Smooth muscle cell (in vitro differentiated cells): Measurements from ENCODE around the gene SLC8A1. TPM values are rescaled to one million over a fixed set of nuclear protein-coding genes. Genes with fewer than 3 reads are reported as not detected.

Source experiments
- DNase-seq: peaks from one replicate; lab custom pipeline; 2025; ENCODE audit not compliant: unreplicated experiment; lab: John Stamatoyannopoulos, UW
- H2AFZ ChIP-seq: fragments of 200-600 bp; sonication (generic); 2 replicates; pipeline ENCODE4 v1.6.0; 2016; ENCODE audit warnings: antibody characterized with exemption, low read depth, mild to moderate bottlenecking
- H3F3A ChIP-seq: fragments of 200-600 bp; sonication (generic); 2 replicates; pipeline ENCODE4 v1.6.0; 2017; ENCODE audit warnings: antibody characterized with exemption, low read depth
- H3K27ac ChIP-seq: fragments of 200-600 bp; sonication (generic); 2 replicates; pipeline ENCODE4 v1.5.1; 2016; ENCODE audit warnings: low read depth, mild to moderate bottlenecking
- H3K27me3 ChIP-seq: fragments of 200-600 bp; sonication (generic); 2 replicates; pipeline ENCODE4 v1.6.1; 2016; ENCODE audit warnings: low read depth, mild to moderate bottlenecking
- H3K36me3 ChIP-seq: fragments of 200-600 bp; sonication (generic); 2 replicates; pipeline ENCODE4 v1.5.1; 2016; ENCODE audit warnings: low read depth
- H3K4me1 ChIP-seq: fragments of 200-600 bp; sonication (generic); 2 replicates; pipeline ENCODE4 v1.5.1; 2016; ENCODE audit warnings: low read depth
- H3K4me2 ChIP-seq: fragments of 200-600 bp; sonication (generic); 2 replicates; pipeline ENCODE4 v1.6.0; 2016; ENCODE audit warnings: mild to moderate bottlenecking
- H3K4me3 ChIP-seq: fragments of 200-600 bp; sonication (generic); 2 replicates; pipeline ENCODE4 v1.5.1; 2016; ENCODE audit warnings: mild to moderate bottlenecking
- H3K79me2 ChIP-seq: fragments of 200-600 bp; sonication (generic); 2 replicates; pipeline ENCODE4 v1.6.0; 2016; ENCODE audit warnings: low read depth, mild to moderate bottlenecking
- H3K9ac ChIP-seq: fragments of 200-600 bp; sonication (generic); 2 replicates; pipeline ENCODE4 v1.6.0; 2016; ENCODE audit warnings: low read depth
- H3K9me3 ChIP-seq: fragments of 200-600 bp; sonication (generic); replicated peaks from 2 replicates; pipeline ENCODE4 v1.5.1; 2016; ENCODE audit warnings: low read depth
- H4K20me1 ChIP-seq: fragments of 200-600 bp; sonication (generic); 2 replicates; pipeline ENCODE4 v1.6.0; 2016; ENCODE audit warnings: low read depth
- WGBS: methylation state at CpG from one replicate; pipeline ENCODE4 v1.1.7; 2016; ENCODE audit warnings: low lambda C conversion rate; 5-methylcytosine and 5-hydroxymethylcytosine counted together
- polyA plus RNA-seq: library from polyadenylated mRNA; unstranded; fragments of >200 nt; fragmentation: Nextera tagmentation; extraction: Ambion mirVana; gene quantifications from 2 replicates; pipeline ENCODE4 v1.2.1, GENCODE V29; 2016
- total RNA-seq: library from RNA; depleted of rRNA; stranded (reverse); fragments of >200 nt; gene quantifications from 2 replicates; pipeline ENCODE4 v1.2.3, GENCODE V29; 2014
- TF ChIP-seq, protein P1 (sequence below): fragments of 200-600 bp; sonication (generic); IDR thresholded peaks from 2 replicates; pipeline ENCODE4 v1.5.1; 2017; ENCODE audit warnings: borderline replicate concordance, mild to moderate bottlenecking, antibody characterized with exemption; ENCODE audit not compliant: insufficient read depth, poor library complexity, severe bottlenecking

SLC8A1 gene
- total and polyA plus RNA-seq, 2 experiments from 2014 or later, result 1.1 to 5.3 TPM

DNA sequence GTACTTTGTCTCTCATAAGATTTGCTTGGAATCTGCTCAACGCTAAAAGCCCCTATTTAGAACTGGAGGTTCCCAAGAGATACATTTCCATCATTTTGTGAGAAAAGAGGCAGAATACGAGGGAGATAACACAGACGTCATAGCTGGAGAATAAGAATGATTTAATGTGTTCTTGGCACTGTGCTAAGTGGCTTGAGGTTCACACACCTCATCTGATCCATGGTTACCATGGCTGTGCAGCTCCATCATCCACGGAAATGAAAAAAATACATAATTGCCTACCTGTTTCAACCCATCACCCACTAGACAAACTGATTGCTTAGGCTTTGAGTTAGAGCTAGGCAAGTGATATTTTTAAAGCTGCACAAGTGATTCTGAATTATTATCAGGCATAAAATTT is 227.6 kb downstream of the SLC8A1 start:
- no peak for DNase-seq
- H3K27ac ChIP-seq, result no peak overlapping the region
- TF ChIP-seq, protein P1, sequence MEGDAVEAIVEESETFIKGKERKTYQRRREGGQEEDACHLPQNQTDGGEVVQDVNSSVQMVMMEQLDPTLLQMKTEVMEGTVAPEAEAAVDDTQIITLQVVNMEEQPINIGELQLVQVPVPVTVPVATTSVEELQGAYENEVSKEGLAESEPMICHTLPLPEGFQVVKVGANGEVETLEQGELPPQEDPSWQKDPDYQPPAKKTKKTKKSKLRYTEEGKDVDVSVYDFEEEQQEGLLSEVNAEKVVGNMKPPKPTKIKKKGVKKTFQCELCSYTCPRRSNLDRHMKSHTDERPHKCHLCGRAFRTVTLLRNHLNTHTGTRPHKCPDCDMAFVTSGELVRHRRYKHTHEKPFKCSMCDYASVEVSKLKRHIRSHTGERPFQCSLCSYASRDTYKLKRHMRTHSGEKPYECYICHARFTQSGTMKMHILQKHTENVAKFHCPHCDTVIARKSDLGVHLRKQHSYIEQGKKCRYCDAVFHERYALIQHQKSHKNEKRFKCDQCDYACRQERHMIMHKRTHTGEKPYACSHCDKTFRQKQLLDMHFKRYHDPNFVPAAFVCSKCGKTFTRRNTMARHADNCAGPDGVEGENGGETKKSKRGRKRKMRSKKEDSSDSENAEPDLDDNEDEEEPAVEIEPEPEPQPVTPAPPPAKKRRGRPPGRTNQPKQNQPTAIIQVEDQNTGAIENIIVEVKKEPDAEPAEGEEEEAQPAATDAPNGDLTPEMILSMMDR, result no peak

DNA sequence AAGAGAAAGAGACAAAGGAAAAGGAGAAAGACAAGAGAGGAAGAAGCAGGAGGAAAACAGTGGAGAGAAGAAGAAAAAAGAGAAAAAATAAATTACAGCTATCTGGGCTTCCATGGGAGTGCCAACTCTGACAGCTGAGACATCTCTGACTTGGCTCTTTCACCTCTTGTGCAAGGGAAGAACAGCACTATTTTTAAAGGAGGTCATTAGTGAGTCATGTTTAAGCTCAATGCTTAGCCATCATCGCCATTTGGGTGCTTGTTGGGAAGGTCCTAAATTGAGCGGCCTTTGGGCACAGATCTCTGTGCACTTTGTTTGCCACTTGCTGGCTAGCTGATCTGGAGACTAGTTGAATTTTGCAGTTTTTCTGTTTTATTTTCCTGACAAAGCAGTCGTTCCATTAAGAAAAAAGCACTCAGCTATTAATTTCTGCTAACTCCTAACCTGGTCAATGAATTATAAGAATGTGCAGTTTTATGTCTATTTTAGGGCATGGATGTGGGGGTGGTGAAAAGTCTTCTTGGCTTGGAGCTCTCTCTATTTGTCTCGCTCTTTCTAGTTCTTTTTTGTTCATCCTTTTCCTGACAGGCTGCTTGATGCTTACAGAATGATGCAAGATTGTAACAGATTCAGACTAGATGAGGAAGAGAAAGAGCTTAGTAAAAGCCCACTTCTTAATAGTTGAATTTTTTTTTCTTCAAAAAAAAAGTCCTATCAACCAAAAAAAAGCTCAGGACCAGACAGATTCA is 231.5 kb downstream of the SLC8A1 start:
- no peaks in the 10 kb centered on the region for H3K9me3 ChIP-seq
- WGBS, result 83% methylated on average over 4 of the region's 4 CpGs
- no peak overlapping the region for H2AFZ ChIP-seq
- no peak overlapping the region for H3K9ac ChIP-seq
- peaks cover 7% of the 10 kb centered on the region for H3K4me1 ChIP-seq
- H3K27me3 ChIP-seq, result no peaks in the 10 kb centered on the region
- DNase-seq, result no peak
- no peak overlapping the region for H3K27ac ChIP-seq
- H3K4me2 ChIP-seq, result no peak overlapping the region
- TF ChIP-seq, protein P1, result no peak
- no peaks in the 10 kb centered on the region for H3K36me3 ChIP-seq
- no peaks in the 10 kb centered on the region for H4K20me1 ChIP-seq
- no peaks in the 10 kb centered on the region for H3K79me2 ChIP-seq
- no peaks in the 10 kb centered on the region for H3F3A ChIP-seq
- H3K4me3 ChIP-seq, result no peak overlapping the region

More for the DNA sequence above, 227.6 kb downstream of the SLC8A1 start:
- Histone ChIP-seq H2AFZ (no peak overlapping the region), H3F3A (no peaks in the 10 kb centered on the region), H3K36me3 (no peaks in the 10 kb centered on the region), H3K9ac (no peak overlapping the region), H3K4me2 (no peak overlapping the region), H3K4me3 (no peak overlapping the region), H3K79me2 (no peaks in the 10 kb centered on the region), H3K27me3 (no peaks in the 10 kb centered on the region), H4K20me1 (no peaks in the 10 kb centered on the region), H3K9me3 (no peaks in the 10 kb centered on the region), H3K4me1 (peaks cover 8% of the 10 kb centered on the region)
- 89% methylated on average over 4 of the region's 4 CpGs for WGBS

DNA sequence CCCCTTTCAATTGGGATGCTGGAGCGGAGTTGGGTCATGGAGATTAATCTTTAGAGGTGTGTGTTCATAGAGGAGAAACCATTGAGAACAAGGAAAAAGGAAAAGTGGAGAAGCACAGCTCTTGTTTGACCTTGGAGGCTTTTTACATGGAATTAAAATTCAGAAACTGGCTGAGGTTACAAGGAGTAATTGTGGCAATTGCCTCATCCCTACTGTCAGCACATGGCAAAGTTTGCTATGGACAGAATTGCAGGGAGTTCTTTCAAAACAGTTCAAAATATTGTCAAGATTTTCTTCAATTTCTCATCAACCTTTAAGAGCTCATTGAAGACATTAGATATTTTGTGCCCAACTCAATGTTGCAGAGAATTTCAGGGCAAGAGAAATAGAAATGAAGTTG is 232.7 kb downstream of the SLC8A1 start:
- Histone ChIP-seq H3K9ac (no peak overlapping the region), H3K4me1 (no peaks in the 10 kb centered on the region), H3K4me3 (no peak overlapping the region), H3F3A (no peaks in the 10 kb centered on the region), H3K79me2 (no peaks in the 10 kb centered on the region), H2AFZ (no peak overlapping the region), H3K27ac (no peak overlapping the region), H3K9me3 (no peaks in the 10 kb centered on the region), H3K27me3 (no peaks in the 10 kb centered on the region), H4K20me1 (no peaks in the 10 kb centered on the region), H3K4me2 (no peak overlapping the region), H3K36me3 (no peaks in the 10 kb centered on the region)
- TF ChIP-seq, protein P1, result no peak
- WGBS, result 97% methylated on average over 1 of the region's 1 CpG
- DNase-seq, result no peak

DNA sequence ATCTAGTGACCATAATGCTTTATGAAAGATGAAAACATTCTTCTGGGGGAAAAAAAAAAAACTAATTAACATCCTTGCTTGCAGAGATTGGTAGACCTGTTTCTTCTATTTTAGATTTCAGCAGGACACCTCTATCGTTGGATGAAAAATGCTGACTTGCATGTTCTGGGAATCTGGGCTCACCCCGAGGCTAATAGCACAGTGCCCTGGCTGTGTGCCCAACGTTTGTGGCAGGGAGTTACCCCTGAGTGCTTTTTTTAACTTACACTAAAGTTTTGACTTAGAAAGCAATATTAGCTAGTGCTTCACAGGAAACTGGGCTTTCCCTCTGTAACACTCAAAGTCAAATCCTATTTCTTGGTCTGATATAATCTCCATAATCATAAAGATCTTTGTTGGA is 233.2 kb downstream of the SLC8A1 start:
- no peaks in the 10 kb centered on the region for H3K4me1 ChIP-seq
- no peak overlapping the region for H3K4me2 ChIP-seq
- TF ChIP-seq, protein P1, result no peak
- no peak for DNase-seq
- H3K27ac ChIP-seq, result no peak overlapping the region
- H3K79me2 ChIP-seq, result no peaks in the 10 kb centered on the region
- no peaks in the 10 kb centered on the region for H3F3A ChIP-seq
- no peak overlapping the region for H3K4me3 ChIP-seq
- H3K36me3 ChIP-seq, result no peaks in the 10 kb centered on the region
- H2AFZ ChIP-seq, result no peak overlapping the region
- H3K9ac ChIP-seq, result no peak overlapping the region
- H4K20me1 ChIP-seq, result no peaks in the 10 kb centered on the region
- H3K9me3 ChIP-seq, result no peaks in the 10 kb centered on the region
- WGBS, result 64% methylated on average over 3 of the region's 3 CpGs
- no peaks in the 10 kb centered on the region for H3K27me3 ChIP-seq
